ES-I3 (cell line): ENCODE data around the gene INPP1.
"Not testable (repeated sequence)": the region's sequence is repeated elsewhere in the genome, so short reads cannot be mapped to it uniquely, and the experiment has no call there.

Source experiments
- H3K36me3 ChIP-seq: 2 replicates; pipeline ENCODE4 v1.6.1; 2013; ENCODE audit warnings: mild to moderate bottlenecking, low read length, control low read depth, moderate library complexity; ENCODE audit not compliant: insufficient read depth
- H3K4me1 ChIP-seq: 2 replicates; pipeline ENCODE4 v1.6.1; 2013; ENCODE audit warnings: mild to moderate bottlenecking, control low read depth, low read length; ENCODE audit not compliant: insufficient read depth
- H3K9ac ChIP-seq: 2 replicates; pipeline ENCODE4 v1.6.1; 2013; ENCODE audit warnings: low read depth, mild to moderate bottlenecking, low read length, moderate library complexity
- H3K9me3 ChIP-seq: 2 replicates; pipeline ENCODE4 v1.6.1; 2013; ENCODE audit warnings: mild to moderate bottlenecking, low read length, moderate library complexity; ENCODE audit not compliant: control insufficient read depth, insufficient read depth

INPP1 gene

GRCh38 chr2:190319555-190320498 lies 23.6 kb upstream of the INPP1 start, which contains the start of gene HIBCH:
Gene HIBCH, minus strand, starts transcription at chr2:190319826. Its CDS starts 76 bp downstream, at chr2:190319750.
- no peaks in the 10 kb centered on the region for H3K36me3 ChIP-seq
- no peaks in the 10 kb centered on the region for H3K9me3 ChIP-seq
- H3K4me1 ChIP-seq: peaks cover 3% of the 10 kb centered on the region; the same call in 1 of the 2 replicates
- H3K9ac ChIP-seq: peak within 1 kb of the TSS; percentile 90

DNA sequence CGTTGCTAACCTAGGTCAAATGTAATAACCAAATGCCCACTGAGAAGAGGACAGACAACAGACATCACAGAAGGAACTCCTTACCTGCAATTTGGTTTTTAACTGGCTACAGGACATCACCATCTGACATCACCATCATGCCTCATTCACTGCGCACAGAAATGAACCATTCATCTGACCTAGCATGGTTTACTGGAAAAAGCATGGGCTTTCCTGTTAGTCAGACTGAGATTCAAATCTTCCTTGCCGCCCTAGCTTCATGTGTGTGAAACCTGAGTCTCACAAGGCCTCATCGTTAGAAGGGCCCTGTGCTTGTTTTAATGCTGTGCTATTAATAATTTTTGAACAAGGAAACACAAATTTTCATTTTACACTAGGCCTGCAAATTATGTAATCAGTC lies 22.7 kb upstream of the INPP1 start:
- H3K9ac ChIP-seq: no peak overlapping the region
- H3K36me3 ChIP-seq: no peaks in the 10 kb centered on the region
- H3K4me1 ChIP-seq: peaks cover 3% of the 10 kb centered on the region; the same call in 1 of the 2 replicates
- H3K9me3 ChIP-seq: no peaks in the 10 kb centered on the region

GRCh38 chr2:190323406-190323805 lies 20.0 kb upstream of the INPP1 start:
- Histone ChIP-seq H3K9ac (no peak overlapping the region), H3K9me3 (no peaks in the 10 kb centered on the region), H3K4me1 (peaks cover 3% of the 10 kb centered on the region; the same call in 1 of the 2 replicates), H3K36me3 (no peaks in the 10 kb centered on the region)

GRCh38 chr2:190325588-190325987 lies 17.8 kb upstream of the INPP1 start:
- Histone ChIP-seq H3K4me1 (no peaks in the 10 kb centered on the region), H3K9me3 (no peaks in the 10 kb centered on the region), H3K36me3 (no peaks in the 10 kb centered on the region), H3K9ac (no peak overlapping the region)

- no peaks in the 10 kb centered on the region for H3K4me1 ChIP-seq
- H3K9me3 ChIP-seq: no peaks in the 10 kb centered on the region
- H3K36me3 ChIP-seq: no peaks in the 10 kb centered on the region
- no peak overlapping the region for H3K9ac ChIP-seq
Measured at GRCh38 chr2:190327867-190328572, 15.4 kb upstream of the INPP1 start.

DNA sequence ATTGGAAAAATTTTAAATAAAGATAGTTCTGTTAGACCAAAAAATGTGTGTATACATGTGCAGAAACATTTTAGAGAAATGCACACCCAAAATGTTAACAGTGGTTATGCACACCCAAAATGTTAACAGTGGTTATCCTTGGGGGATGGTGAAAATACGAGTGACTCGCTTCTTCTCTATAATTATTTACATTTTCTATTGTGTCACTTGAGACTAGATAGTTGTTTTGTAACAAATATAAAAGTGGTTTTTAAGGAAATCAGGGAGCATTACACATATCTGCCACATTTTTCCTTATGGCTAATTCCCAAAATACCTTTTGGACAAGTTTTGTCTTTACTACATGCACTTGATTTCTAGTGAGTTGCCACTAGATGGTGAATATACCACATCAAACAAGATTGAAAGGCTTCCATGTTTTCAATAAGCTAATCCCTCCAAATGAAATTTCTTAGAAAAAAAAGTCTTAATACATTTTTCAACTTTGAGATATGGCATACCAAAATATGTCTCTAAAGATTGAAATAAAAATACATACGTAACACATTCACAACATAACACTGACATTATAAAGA lies 14.7 kb upstream of the INPP1 start:
- H3K4me1 ChIP-seq: no peaks in the 10 kb centered on the region
- H3K9ac ChIP-seq: no peak overlapping the region
- H3K36me3 ChIP-seq: no peaks in the 10 kb centered on the region
- H3K9me3 ChIP-seq: no peaks in the 10 kb centered on the region

DNA sequence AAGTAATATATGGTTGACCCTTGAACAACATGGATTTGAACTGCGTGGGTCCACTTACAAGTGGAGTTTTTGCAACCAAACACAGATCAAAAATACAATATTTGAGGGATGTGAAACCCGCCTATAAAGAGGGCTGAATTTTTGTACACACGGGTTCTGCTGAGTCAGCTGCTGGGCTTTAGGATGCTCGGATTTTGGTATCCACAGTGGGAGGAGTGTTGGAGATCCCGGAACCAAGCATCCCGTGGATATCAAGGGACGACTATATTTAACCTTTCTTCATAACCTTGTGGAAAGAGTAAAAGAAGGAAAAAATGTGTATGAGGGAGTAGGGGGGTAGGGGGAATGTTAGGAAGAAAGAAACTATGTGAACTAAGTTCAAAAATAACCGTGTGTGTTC lies 10.0 kb upstream of the INPP1 start:
- H3K9me3 ChIP-seq: no peaks in the 10 kb centered on the region
- no peaks in the 10 kb centered on the region for H3K36me3 ChIP-seq
- no peaks in the 10 kb centered on the region for H3K4me1 ChIP-seq
- no peak overlapping the region for H3K9ac ChIP-seq

GRCh38 chr2:190333928-190334327 lies 9.5 kb upstream of the INPP1 start:
- no peaks in the 10 kb centered on the region for H3K36me3 ChIP-seq
- no peaks in the 10 kb centered on the region for H3K9me3 ChIP-seq
- no peak overlapping the region for H3K9ac ChIP-seq
- H3K4me1 ChIP-seq: no peaks in the 10 kb centered on the region

DNA sequence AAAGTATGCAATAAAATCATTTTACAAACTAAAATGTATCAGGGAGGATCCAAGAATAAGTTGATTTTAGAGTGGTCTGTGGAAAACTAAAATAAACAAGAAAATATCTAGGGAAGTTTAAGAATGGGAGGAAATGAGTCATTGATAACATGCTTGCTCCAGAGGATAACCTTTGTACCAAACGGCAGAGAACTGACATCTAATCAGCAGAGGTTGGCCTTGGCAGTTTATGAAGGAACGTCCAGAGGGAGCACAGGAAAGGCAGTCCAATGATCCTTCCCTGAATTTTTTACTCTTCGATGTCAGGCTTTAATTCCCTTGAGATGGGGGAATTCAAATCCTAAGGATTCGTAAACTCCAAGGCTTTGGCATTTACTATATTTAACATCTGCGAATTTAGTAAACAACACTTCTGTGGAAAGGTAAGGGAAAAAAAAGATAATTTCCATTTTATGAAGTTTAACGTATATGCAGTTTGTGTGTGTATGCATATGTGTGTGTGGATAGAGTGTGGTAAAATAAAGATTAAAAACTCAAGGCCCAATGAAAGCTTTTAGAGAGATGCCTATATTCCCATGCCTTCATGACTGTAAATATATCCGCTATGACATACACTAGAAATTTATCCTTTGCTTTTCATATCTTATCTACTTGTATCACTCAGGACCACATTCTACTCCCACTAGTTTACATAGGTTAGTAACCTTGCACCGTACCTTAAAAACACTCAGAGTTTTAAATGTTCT lies 8.7 kb upstream of the INPP1 start:
- Histone ChIP-seq H3K9me3 (no peaks in the 10 kb centered on the region), H3K36me3 (no peaks in the 10 kb centered on the region), H3K4me1 (no peaks in the 10 kb centered on the region), H3K9ac (no peak overlapping the region)

- Histone ChIP-seq H3K36me3 (no peaks in the 10 kb centered on the region), H3K9me3 (no peaks in the 10 kb centered on the region), H3K4me1 (no peaks in the 10 kb centered on the region), H3K9ac (no peak overlapping the region)
Measured at GRCh38 chr2:190335225-190335559, 8.2 kb upstream of the INPP1 start.

DNA sequence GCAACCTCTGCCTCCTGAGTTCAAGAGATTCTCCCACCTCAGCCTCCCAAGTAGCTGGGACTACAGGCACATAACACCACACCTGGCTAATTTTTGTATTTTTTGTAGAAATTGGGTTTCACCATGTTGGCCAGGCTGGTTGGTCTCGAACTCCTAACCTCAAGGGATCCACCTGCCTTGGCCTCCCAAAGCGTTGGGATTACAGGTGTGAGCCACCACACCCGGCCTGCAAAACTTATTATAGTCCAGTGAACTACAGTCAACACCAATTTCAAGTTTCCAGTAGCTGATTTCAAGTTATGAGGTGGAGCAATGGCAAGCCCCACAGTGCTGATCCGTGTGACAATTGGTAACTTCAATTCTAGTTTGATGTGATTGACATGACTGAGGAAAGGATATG lies 7.8 kb upstream of the INPP1 start:
- H3K9ac ChIP-seq, H3K36me3 ChIP-seq, H3K4me1 ChIP-seq, H3K9me3 ChIP-seq: not testable (repeated sequence)

DNA sequence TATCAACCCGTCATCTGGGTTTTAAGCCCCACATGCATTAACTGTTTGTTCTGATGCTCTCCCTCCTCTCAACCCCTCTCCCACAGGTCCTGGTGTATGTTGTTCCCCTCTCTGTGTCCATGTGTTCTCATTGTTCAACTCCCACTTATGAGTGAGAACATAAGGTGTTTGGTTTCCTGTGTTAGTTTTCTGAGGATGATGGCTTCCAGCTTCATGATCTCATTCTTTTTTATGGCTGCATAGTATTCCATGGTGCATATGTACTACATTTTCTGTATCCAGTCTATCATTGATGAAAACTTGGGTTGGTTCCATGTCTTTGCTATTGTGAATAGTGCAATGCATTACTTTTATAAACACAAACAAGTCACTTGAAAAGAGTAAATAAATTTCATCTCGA lies 7.0 kb upstream of the INPP1 start:
- Histone ChIP-seq H3K9ac (no peak overlapping the region), H3K9me3 (no peaks in the 10 kb centered on the region), H3K36me3 (no peaks in the 10 kb centered on the region), H3K4me1 (no peaks in the 10 kb centered on the region)

DNA sequence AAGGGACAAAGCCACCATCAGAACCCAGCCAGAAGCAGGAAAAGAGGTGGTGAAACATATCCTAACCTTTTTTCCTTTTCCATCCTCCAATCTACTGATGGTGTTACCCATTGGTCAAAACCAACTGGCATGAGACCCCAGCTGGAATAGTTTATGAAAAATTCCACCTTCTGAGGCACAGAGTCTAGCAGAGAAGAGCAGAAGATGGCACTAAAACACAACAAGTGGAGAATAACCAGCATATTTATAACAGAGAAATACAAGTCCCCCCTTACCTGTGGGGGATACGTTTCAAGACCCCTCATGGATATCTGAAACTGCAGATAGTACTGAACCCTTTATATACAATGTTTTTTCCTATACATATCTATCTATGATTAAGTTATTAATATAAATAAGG lies 4.9 kb upstream of the INPP1 start:
- Histone ChIP-seq H3K9ac (no peak overlapping the region), H3K36me3 (no peaks in the 10 kb centered on the region), H3K9me3 (no peaks in the 10 kb centered on the region), H3K4me1 (no peaks in the 10 kb centered on the region)

- no peaks in the 10 kb centered on the region for H3K9me3 ChIP-seq
Measured at GRCh38 chr2:190339394-190339793, 4.0 kb upstream of the INPP1 start.

More at GRCh38 chr2:190339394-190339793, 4.0 kb upstream of the INPP1 start:
- Histone ChIP-seq H3K4me1 (no peaks in the 10 kb centered on the region), H3K9ac (no peak overlapping the region), H3K36me3 (no peaks in the 10 kb centered on the region)
